ENCODE measurements around the gene HSF4.
A peak's percentile ranks its signal among the peaks of the same experiment; 100 is the strongest.

Gene HSF4

GRCh38 chr16:67150833-67151396, 13.6 kb upstream of the HSF4 start, which contains the start of gene B3GNT9:
B3GNT9 (minus strand) TSS chr16:67150998; CDS start chr16:67150485, 513 bp downstream.
- DNase-seq: no peak

- DNase-seq: no peak
Observed at GRCh38 chr16:67151431-67152097, 13.0 kb upstream of the HSF4 start.

- DNase-seq: peak in 1 of 6 experiments; percentile 42
Observed at GRCh38 chr16:67154578-67155294, 9.8 kb upstream of the HSF4 start.

GRCh38 chr16:67155295-67156142, 9.0 kb upstream of the HSF4 start:
- DNase-seq: peak; percentile 46 to 86 (median 67)

GRCh38 chr16:67156143-67156844, 8.3 kb upstream of the HSF4 start:
- DNase-seq: no peak

- no peak for DNase-seq
Observed at GRCh38 chr16:67157106-67157748, 7.3 kb upstream of the HSF4 start.

- peak in 3 of 6 experiments; percentile 30 to 38 (median 36) for DNase-seq
Observed at GRCh38 chr16:67157892-67158635, 6.5 kb upstream of the HSF4 start.

- peak; percentile 55 to 75 (median 64) for DNase-seq
Observed at GRCh38 chr16:67158637-67159600, 5.6 kb upstream of the HSF4 start.

- no peak for DNase-seq
Observed at GRCh38 chr16:67161595-67162058, 2.9 kb upstream of the HSF4 start.

GRCh38 chr16:67162506-67163163, 1.9 kb upstream of the HSF4 start:
- DNase-seq: no peak

- peak; percentile 16 to 48 (median 26) for DNase-seq
Observed at GRCh38 chr16:67163164-67163998, 1.2 kb upstream of the HSF4 start.

GRCh38 chr16:67163999-67164558, 466 bp upstream of the HSF4 start:
- no peak for DNase-seq

- DNase-seq: no peak
Observed at GRCh38 chr16:67165121-67166078, 855 bp downstream of the HSF4 start.

- DNase-seq: no peak
Observed at GRCh38 chr16:67166110-67166547, 1.6 kb downstream of the HSF4 start.

- no peak for DNase-seq
Observed at GRCh38 chr16:67166598-67167168, 2.1 kb downstream of the HSF4 start.

- DNase-seq: no peak
Observed at GRCh38 chr16:67167588-67167987, 3.0 kb downstream of the HSF4 start.

Measured in stimulated activated naive CD4-positive, alpha-beta T cell (primary cell).